Uterus (tissue), 4 donors: Measurements from ENCODE around the gene NOP16. TPM values are rescaled to one million over a fixed set of nuclear protein-coding genes. Genes with fewer than 3 reads are reported as not detected.

Experiments
- DNase-seq, 2 donors: peaks; one replicate each; pipeline ENCODE4 v3.0.0-alpha.2; 2019 to 2020
- H3K27ac ChIP-seq, 2 donors: fragments of 200-600 bp; sonication (generic); 1 replicate in 1 of 2; 2 replicates in 1 of 2; pipeline ENCODE4 v1.5.1; 2016 to 2018
- H3K27me3 ChIP-seq, 2 donors: fragments of 200-600 bp; sonication (generic); one replicate each; pipeline ENCODE4 v1.5.1; 2018 to 2019; ENCODE audit warnings: control low read depth in 1 of 2
- H3K36me3 ChIP-seq, 2 donors: fragments of 200-600 bp; sonication (generic); one replicate each; pipeline ENCODE4 v1.5.1; 2019; ENCODE audit warnings: control low read depth in 1 of 2
- H3K4me1 ChIP-seq, 2 donors: fragments of 200-600 bp; sonication (generic); one replicate each; pipeline ENCODE4 v1.5.1; 2018 to 2019; ENCODE audit warnings: control low read depth in 1 of 2
- H3K4me3 ChIP-seq, 2 donors: fragments of 200-600 bp; sonication (generic); 1 replicate in 1 of 2; 2 replicates in 1 of 2; pipeline ENCODE4 v1.5.1; 2018 to 2019; ENCODE audit warnings: mild to moderate bottlenecking in 1 of 2
- H3K9me3 ChIP-seq, 2 donors: fragments of 200-600 bp; sonication (generic); one replicate each; pipeline ENCODE4 v1.5.1; 2019; ENCODE audit warnings: control low read depth in 1 of 2
- POLR2A ChIP-seq, 2 donors: fragments of 450-650 bp; IDR thresholded peaks; one replicate each; pipeline ENCODE4 v1.6.1; 2016; ENCODE audit warnings: antibody characterized with exemption in 2 of 2, mild to moderate bottlenecking in 1 of 2, moderate library complexity in 1 of 2
- intact Hi-C: fragments of 100-400 bp; cut with DNase I; formaldehyde crosslinking; loops from one replicate; pipeline ENCODE4 v1.15.1; 2023; ENCODE audit warnings: low total_unique reads
- total RNA-seq, 4 donors: library from RNA; depleted of rRNA in 3 of 4; stranded (reverse); fragments of >200 nt in 3 of 4; gene quantifications; one replicate each; pipeline versions ENCODE4 v1.1.0 to v1.2.4, GENCODE V29; 2014 to 2023
- TF ChIP-seq, protein P1 (sequence below), 4 experiments: fragments of 200-600 bp in 2 of 4; fragments of 450-650 bp in 2 of 4; sonication (generic) in 2 of 4; IDR thresholded peaks; one replicate each; pipeline ENCODE4 v1.5.1; 2016 to 2019; ENCODE audit warnings: antibody characterized with exemption in 4 of 4, mild to moderate bottlenecking in 2 of 4, moderate library complexity in 1 of 4
- donor health status: DM: yes; HTN: yes; CAD: no.

The NOP16 gene
- total RNA-seq, 4 donors from 2014 or later, result 0.51 to 17.8 (median 7.9) TPM

- no peaks in the 10 kb centered on the region for H3K27me3 ChIP-seq
- no peaks in the 10 kb centered on the region for H3K36me3 ChIP-seq
- no peak overlapping the region for H3K27ac ChIP-seq
- H3K4me1 ChIP-seq, result no peaks in the 10 kb centered on the region
- no peak for DNase-seq
- TF ChIP-seq POLR2A (IDR thresholded peaks at IDR 0.05), result no peak
- TF ChIP-seq, protein P1, sequence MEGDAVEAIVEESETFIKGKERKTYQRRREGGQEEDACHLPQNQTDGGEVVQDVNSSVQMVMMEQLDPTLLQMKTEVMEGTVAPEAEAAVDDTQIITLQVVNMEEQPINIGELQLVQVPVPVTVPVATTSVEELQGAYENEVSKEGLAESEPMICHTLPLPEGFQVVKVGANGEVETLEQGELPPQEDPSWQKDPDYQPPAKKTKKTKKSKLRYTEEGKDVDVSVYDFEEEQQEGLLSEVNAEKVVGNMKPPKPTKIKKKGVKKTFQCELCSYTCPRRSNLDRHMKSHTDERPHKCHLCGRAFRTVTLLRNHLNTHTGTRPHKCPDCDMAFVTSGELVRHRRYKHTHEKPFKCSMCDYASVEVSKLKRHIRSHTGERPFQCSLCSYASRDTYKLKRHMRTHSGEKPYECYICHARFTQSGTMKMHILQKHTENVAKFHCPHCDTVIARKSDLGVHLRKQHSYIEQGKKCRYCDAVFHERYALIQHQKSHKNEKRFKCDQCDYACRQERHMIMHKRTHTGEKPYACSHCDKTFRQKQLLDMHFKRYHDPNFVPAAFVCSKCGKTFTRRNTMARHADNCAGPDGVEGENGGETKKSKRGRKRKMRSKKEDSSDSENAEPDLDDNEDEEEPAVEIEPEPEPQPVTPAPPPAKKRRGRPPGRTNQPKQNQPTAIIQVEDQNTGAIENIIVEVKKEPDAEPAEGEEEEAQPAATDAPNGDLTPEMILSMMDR (IDR thresholded peaks at IDR 0.05), result no peak
- intact Hi-C loops, result no loop called here
- H3K4me3 ChIP-seq, result no peak overlapping the region
- H3K9me3 ChIP-seq, result no peaks in the 10 kb centered on the region
Measured at GRCh38 chr5:176426876-176427275, 38.5 kb upstream of the NOP16 start.

DNA sequence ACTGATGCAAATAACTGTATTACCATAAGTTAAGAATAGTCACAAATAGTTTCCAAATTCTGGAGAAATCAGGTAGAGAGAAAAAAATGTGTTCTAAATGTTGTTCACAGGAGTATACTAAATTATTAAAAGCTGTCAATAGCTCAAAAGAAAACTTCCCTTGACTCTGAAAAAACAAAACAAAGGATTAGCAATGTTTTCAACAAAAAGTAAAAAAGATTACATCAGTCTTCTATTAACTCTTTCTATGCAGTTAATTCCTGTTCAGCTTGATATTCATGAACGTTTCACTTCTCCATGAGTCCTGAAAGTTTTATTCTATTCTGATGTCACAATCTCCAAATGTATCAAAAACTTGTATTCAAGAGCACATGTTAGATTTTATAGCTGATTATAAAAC, 37.4 kb upstream of the NOP16 start:
- H3K36me3 ChIP-seq, result no peaks in the 10 kb centered on the region
- intact Hi-C loops, result no loop called here
- no peaks in the 10 kb centered on the region for H3K9me3 ChIP-seq
- H3K4me1 ChIP-seq, result no peaks in the 10 kb centered on the region
- H3K27ac ChIP-seq, result no peak overlapping the region
- DNase-seq, result no peak
- H3K27me3 ChIP-seq, result no peaks in the 10 kb centered on the region
- H3K4me3 ChIP-seq, result no peak overlapping the region
- TF ChIP-seq, protein P1 (IDR thresholded peaks at IDR 0.05), result no peak
- no peak for TF ChIP-seq POLR2A (IDR thresholded peaks at IDR 0.05)

GRCh38 chr5:176425138-176425537, 36.7 kb upstream of the NOP16 start:
- no peak for TF ChIP-seq POLR2A (IDR thresholded peaks at IDR 0.05)
- TF ChIP-seq, protein P1 (IDR thresholded peaks at IDR 0.05), result no peak
- Histone ChIP-seq H3K4me1 (no peaks in the 10 kb centered on the region), H3K36me3 (no peaks in the 10 kb centered on the region), H3K9me3 (no peaks in the 10 kb centered on the region), H3K27me3 (no peaks in the 10 kb centered on the region), H3K4me3 (no peak overlapping the region), H3K27ac (no peak overlapping the region)
- DNase-seq, result no peak
- intact Hi-C loops, result no loop called here

GRCh38 chr5:176424181-176424580, 35.8 kb upstream of the NOP16 start:
- Histone ChIP-seq H3K27me3 (no peaks in the 10 kb centered on the region), H3K9me3 (no peaks in the 10 kb centered on the region), H3K4me3 (no peak overlapping the region), H3K4me1 (no peaks in the 10 kb centered on the region), H3K36me3 (no peaks in the 10 kb centered on the region), H3K27ac (no peak overlapping the region)
- intact Hi-C loops, result no loop called here
- no peak for DNase-seq
- TF ChIP-seq, protein P1 (IDR thresholded peaks at IDR 0.05), result no peak
- no peak for TF ChIP-seq POLR2A (IDR thresholded peaks at IDR 0.05)

GRCh38 chr5:176420972-176421544, 32.7 kb upstream of the NOP16 start:
- no peaks in the 10 kb centered on the region for H3K27me3 ChIP-seq
- no peak overlapping the region for H3K4me3 ChIP-seq
- peaks cover 3 to 4% of the 10 kb centered on the region in 2 donors for H3K4me1 ChIP-seq
- intact Hi-C loops, result no loop called here
- no peak overlapping the region for H3K27ac ChIP-seq
- DNase-seq, result no peak
- H3K36me3 ChIP-seq, result no peaks in the 10 kb centered on the region
- TF ChIP-seq, protein P1 (IDR thresholded peaks at IDR 0.05), result no peak
- no peak for TF ChIP-seq POLR2A (IDR thresholded peaks at IDR 0.05)
- H3K9me3 ChIP-seq, result no peaks in the 10 kb centered on the region
